DND-41 (cell line): ENCODE results near the gene GTF3C4.

Source experiments
- EZH2 ChIP-seq: IDR thresholded peaks from 3 replicates; pipeline ENCODE4 v1.6.1; 2012; ENCODE audit warnings: borderline replicate concordance, low read depth, mild to moderate bottlenecking, moderate library complexity, low read length, inconsistent platforms; ENCODE audit not compliant: severe bottlenecking
- TF ChIP-seq, protein P1 (sequence below): IDR thresholded peaks from 2 replicates; pipeline ENCODE4 v1.5.1; 2012; ENCODE audit warnings: borderline replicate concordance, low read length, moderate library complexity, mild to moderate bottlenecking; ENCODE audit not compliant: poor library complexity, severe bottlenecking; ENCODE audit errors: extremely low read depth

GRCh38 chr9:132671620-132672412 is 1.6 kb downstream of the GTF3C4 start:
- TF ChIP-seq, protein P1, sequence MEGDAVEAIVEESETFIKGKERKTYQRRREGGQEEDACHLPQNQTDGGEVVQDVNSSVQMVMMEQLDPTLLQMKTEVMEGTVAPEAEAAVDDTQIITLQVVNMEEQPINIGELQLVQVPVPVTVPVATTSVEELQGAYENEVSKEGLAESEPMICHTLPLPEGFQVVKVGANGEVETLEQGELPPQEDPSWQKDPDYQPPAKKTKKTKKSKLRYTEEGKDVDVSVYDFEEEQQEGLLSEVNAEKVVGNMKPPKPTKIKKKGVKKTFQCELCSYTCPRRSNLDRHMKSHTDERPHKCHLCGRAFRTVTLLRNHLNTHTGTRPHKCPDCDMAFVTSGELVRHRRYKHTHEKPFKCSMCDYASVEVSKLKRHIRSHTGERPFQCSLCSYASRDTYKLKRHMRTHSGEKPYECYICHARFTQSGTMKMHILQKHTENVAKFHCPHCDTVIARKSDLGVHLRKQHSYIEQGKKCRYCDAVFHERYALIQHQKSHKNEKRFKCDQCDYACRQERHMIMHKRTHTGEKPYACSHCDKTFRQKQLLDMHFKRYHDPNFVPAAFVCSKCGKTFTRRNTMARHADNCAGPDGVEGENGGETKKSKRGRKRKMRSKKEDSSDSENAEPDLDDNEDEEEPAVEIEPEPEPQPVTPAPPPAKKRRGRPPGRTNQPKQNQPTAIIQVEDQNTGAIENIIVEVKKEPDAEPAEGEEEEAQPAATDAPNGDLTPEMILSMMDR = no peak
- TF ChIP-seq EZH2 = no peak
